Suppressor macrophage treated with lipopolysaccharide for 1 hour (primary cell): ENCODE results near the gene TNS3.
A peak's percentile ranks its signal among the peaks of the same experiment; 100 is the strongest.

ENCODE experiments used
- DNase-seq, 3 donors: peaks; one replicate each; pipeline ENCODE4 v3.0.0-alpha.2; 2020 to 2022

TNS3 gene

DNA sequence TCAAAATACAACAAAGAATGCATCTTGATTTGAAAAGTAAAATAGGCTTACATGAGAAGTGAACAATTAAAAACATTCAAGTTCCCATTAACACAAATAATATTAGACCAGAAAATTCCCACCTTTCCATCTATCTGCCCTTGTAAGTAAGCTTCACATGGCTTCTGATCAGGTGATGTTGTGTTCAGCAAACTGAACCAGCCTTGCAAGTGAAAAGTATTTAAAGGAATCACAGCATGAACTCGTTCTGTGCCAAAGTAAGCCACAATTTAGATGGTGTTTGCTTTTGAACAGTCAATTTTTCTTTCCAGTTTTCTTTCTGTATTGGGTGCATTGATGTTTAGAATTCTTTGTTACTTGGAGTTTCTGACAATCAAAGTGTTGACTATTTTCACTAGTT lies 347.9 kb downstream of the TNS3 start:
- DNase-seq: no peak

DNA sequence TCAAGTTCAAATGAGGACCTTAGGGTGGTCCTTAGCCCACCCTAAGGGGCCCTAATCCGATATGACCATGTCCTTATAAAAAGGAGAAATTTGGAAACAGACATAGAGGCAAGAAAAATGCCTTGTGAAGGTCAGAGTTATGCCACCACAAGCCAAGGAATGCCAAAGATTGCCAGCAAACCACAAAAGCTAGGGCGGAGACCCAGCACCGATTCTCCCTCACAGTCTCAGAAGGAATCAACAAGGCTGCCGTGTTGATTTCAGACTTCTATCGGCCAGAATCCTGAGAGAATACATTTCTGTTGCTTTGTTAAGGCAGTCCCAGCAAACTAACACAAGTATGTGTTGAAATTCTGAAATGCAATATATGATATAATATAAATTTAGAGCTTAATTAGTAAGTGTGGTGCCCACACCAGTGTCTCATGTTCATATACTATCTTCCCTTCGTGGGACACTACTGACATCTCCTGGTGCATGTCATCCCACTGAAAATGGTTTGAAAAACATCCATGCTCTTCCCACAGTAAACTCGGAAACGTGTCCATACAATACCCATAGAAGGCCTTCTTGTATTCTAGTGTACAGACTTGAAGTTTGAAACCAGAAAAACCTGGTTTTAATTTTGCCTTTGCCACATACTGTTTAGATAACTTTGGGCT lies 349.0 kb downstream of the TNS3 start:
- DNase-seq: no peak

DNA sequence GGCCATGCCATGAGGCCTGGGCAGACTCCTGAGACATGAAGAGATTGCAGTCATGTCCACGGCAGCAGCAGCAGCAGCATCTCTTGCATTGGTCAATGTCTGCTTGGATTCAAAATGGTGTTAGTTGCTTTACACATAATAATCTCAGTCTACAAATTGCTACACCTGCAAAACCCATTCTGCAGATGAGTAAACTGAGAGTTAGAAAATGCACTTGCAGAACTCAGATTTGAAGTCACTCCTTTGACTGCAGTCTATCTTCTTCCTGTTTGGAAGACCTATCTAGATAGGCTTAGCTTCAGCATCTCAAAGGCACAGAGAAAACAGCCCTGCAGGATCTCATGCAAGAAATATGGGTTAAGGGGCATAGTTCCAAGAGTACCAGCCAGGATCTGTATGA lies 350.3 kb downstream of the TNS3 start:
- DNase-seq: no peak

DNA sequence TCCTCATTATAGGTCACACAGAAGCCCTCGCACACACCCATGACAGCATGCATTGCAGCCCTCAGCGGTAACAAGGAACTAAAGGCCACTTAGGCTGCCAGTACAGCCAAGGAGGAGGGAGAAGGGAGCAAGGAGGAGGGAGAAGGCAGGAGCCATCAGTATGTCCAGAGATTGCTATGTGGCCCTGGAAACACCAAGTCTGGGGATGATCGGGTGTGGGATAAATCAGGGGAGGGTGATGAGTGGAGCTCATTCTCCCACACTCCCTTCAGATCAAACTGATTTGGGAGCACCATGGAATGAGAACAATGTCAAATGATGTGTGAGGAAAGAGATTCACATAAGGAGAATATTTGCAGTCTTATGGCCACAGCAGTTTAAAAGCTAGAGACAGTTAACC lies 350.9 kb downstream of the TNS3 start:
- DNase-seq: no peak

DNA sequence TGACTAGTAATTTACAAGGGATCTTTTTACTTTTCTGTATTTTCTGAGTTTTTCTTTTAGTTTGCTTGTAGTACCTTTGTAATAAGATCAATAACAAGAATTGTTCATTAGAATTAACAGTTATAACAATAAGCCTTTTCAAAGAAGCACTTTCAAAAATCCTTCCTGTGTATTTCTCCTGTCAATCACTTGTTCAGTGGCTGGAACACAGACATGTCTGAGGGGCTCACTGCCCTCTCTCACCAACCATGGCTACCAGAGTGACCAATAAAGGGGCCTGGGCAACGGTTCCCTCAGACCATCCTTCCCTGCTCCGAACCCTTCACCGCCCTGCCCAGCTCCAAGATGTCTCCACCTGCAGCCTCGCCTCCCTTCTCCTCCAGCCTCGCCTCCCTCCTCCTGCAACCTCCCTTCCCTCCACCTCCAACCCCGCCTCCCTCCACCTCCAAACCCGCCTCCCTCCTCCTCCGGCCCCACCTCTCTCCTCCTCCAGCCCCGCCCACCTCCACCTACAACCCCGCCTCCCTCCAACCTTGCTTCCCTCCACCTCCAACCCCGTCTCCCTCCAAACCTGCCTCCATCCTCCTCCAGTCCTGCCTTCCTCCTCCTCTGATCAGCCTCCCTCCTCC lies 353.4 kb downstream of the TNS3 start:
- DNase-seq: no peak

DNA sequence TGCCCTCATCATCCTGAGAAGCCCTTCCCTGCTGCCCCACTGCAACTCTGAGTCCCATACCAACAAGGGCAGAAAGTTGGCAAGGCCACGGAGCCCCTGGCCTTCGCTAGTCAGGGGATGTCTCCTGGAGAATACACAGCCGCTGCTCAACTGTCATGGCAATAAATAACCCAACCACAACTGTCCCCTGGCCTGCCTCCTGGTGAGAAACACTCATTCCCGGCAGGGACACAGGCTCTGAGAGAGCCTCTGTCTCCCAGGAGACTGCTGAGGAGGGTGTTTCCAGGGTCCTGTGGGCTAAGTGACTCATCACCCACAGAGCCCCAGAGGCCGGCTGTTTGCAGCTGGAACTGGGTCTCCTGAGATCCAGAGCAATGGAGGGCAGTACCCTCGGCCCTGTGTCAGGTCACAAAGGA lies 354.1 kb downstream of the TNS3 start:
- DNase-seq: peak; percentile 67 to 71 (median 68)

DNA sequence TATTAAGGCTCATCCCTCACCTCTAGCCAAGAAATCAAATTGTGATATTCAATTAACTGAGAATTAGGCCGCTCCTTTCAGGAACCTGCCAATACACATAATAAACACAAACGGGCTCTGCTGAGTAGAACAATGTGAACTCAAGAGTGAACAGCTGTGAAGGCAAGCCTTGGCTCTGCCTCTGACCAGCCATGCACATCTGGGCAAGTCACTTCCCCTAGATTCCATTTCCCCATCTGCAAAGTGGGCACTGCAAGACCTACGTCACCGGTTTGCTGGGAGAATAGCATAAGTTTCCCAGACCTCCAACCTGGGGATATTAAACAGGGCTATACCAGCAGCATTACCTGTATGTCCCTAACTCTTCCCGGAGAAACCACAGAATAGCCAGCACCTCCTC lies 355.2 kb downstream of the TNS3 start:
- peak; percentile 40 to 54 (median 42) for DNase-seq

DNA sequence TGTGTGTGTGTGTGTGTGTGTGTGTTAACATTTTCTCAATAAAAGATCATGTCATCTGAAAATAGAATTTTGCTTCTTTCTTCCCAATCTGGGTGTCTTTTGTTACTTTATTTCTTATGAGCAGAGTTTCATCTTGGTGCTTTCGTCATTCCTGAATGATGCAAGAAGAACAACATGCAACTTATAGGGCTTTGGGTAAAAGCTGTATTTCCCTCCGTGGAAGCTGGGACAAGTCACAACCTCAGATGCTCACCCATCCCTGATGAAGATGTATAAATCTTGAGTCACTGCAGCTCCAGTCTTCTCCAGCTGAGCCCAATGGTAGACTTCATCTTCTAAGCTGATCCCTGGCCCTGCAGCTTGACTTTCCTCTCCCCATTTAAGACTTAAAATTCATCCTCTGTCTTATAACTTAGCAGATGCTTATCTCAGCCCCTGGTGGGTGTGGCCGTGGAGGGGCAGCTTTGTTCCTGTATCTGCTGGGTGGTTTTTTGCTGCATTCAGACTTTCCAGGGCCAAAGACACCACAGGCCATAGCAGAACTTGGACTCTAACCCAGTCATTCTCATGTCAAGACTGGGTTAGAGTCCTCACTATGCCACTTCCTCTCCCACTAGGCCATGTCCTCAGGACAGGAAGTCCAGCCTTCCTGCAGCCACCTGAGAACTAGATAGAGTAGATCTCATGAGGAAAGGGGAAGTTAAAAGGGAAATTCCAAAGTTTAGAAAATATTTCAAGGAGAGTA lies 356.4 kb downstream of the TNS3 start:
- peak; percentile 68 to 77 (median 76) for DNase-seq
